ENCODE results near the gene ADAM12. TPM values are rescaled to one million over a fixed set of nuclear protein-coding genes. Genes with fewer than 3 reads are reported as not detected.

Gene ADAM12
- polyA plus RNA-seq, 3 donors = 0.05 TPM; not detected in 2

DNA sequence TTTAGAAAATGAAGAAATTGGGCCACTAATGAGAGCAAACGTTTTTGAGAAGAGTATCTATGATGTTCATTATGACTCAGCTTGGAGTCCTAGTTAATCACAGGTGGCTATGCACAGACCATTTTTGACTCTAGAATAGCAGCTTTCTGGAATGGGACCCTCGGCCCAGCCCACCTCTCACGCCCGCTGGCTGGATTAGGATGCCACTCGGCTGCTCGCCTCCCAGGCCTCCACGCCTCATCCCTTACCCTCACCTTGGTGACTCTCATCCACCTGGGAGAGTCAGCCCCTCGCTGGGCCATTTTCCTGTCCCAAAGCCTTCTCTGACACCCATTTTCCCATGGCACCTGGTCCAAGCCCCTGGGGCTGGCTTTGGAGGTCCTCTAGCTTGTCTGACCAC, 173.6 kb downstream of the ADAM12 start:
- Histone ChIP-seq H2AFZ (ENCODE audit: insufficient read depth, low read depth, low read length, poor library complexity, severe bottlenecking) (no peak overlapping the region), H3K27me3 (ENCODE audit: control insufficient read depth in 2 of 2, insufficient read depth in 2 of 2, low read length in 2 of 2) (no peaks in the 10 kb centered on the region), H3K4me3 (replicated peaks in 1 of 3; ENCODE audit: low read depth in 2 of 3, low read length in 3 of 3) (no peak overlapping the region), H3K4me2 (replicated peaks; ENCODE audit: extremely low read depth, low read length, poor library complexity, severe bottlenecking) (no peak overlapping the region), H3K79me2 (ENCODE audit: insufficient read depth, low read length) (no peaks in the 10 kb centered on the region), H3K9me3 (replicated peaks in 1 of 2; ENCODE audit: control insufficient read depth in 1 of 2, insufficient read depth in 1 of 2, low read length in 2 of 2) (no peaks in the 10 kb centered on the region), H4K20me1 (ENCODE audit: insufficient read depth, low read length) (no peaks in the 10 kb centered on the region), H3K27ac (ENCODE audit: low read depth in 1 of 2, low read length in 2 of 2) (no peak overlapping the region), H3K4me1 (ENCODE audit: control insufficient read depth in 1 of 2, insufficient read depth in 2 of 2, low read length in 2 of 2) (no peaks in the 10 kb centered on the region), H3K36me3 (replicated peaks in 1 of 2; ENCODE audit: control insufficient read depth in 1 of 2, insufficient read depth in 2 of 2, low read length in 2 of 2) (no peaks in the 10 kb centered on the region), H3K9ac (ENCODE audit: insufficient read depth, low read length, poor library complexity, severe bottlenecking) (no peak overlapping the region)
- DNase-seq = no peak
- Mint-ChIP-seq H3K36me3 (no peaks in the 10 kb centered on the region), H3K27ac (no peak overlapping the region), H3K4me1 (no peaks in the 10 kb centered on the region), H3K27me3 (ENCODE audit: low read depth in 3 of 3) (peaks cover 7 to 17% (median 14%) of the 10 kb centered on the region in 3 donors), H3K9me3 (peaks cover 0 to 4% (median 0%) of the 10 kb centered on the region in 7 donors), H3K4me3 (no peak overlapping the region)
- intact Hi-C loops (cut with micrococcal nuclease) = no loop called here
- TF ChIP-seq, protein P1, sequence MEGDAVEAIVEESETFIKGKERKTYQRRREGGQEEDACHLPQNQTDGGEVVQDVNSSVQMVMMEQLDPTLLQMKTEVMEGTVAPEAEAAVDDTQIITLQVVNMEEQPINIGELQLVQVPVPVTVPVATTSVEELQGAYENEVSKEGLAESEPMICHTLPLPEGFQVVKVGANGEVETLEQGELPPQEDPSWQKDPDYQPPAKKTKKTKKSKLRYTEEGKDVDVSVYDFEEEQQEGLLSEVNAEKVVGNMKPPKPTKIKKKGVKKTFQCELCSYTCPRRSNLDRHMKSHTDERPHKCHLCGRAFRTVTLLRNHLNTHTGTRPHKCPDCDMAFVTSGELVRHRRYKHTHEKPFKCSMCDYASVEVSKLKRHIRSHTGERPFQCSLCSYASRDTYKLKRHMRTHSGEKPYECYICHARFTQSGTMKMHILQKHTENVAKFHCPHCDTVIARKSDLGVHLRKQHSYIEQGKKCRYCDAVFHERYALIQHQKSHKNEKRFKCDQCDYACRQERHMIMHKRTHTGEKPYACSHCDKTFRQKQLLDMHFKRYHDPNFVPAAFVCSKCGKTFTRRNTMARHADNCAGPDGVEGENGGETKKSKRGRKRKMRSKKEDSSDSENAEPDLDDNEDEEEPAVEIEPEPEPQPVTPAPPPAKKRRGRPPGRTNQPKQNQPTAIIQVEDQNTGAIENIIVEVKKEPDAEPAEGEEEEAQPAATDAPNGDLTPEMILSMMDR (IDR thresholded peaks at IDR 0.05) = no peak
- WGBS (ENCODE audit: insufficient coverage) = 96% methylated on average over 8 of the region's 8 CpGs

DNA sequence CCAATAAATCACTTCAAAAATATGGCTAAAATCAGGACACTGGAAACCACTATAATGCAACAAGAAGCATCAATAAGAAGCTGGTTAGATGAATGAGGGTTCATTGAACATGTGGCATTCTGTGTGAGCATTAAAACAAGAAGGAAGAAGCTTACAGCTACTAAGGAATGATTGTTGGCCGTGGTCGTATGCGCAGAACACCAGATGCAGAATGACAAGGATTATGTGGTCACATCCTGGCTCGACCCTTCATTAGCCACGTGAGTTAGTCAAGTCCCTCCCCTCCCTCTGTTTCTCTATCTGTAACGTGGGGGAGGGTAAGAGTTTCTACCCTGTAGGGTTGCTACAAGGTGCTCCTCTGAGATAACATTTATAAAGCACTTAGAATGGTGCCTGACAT, 174.3 kb downstream of the ADAM12 start:
- Histone ChIP-seq H3K79me2 (ENCODE audit: insufficient read depth, low read length) (no peaks in the 10 kb centered on the region), H4K20me1 (ENCODE audit: insufficient read depth, low read length) (no peaks in the 10 kb centered on the region), H2AFZ (ENCODE audit: insufficient read depth, low read depth, low read length, poor library complexity, severe bottlenecking) (no peak overlapping the region), H3K4me2 (replicated peaks; ENCODE audit: extremely low read depth, low read length, poor library complexity, severe bottlenecking) (no peak overlapping the region), H3K4me3 (replicated peaks in 1 of 3; ENCODE audit: low read depth in 2 of 3, low read length in 3 of 3) (no peak overlapping the region), H3K27me3 (ENCODE audit: control insufficient read depth in 2 of 2, insufficient read depth in 2 of 2, low read length in 2 of 2) (no peaks in the 10 kb centered on the region), H3K9ac (ENCODE audit: insufficient read depth, low read length, poor library complexity, severe bottlenecking) (no peak overlapping the region), H3K27ac (ENCODE audit: low read depth in 1 of 2, low read length in 2 of 2) (no peak overlapping the region), H3K36me3 (replicated peaks in 1 of 2; ENCODE audit: control insufficient read depth in 1 of 2, insufficient read depth in 2 of 2, low read length in 2 of 2) (no peaks in the 10 kb centered on the region), H3K4me1 (ENCODE audit: control insufficient read depth in 1 of 2, insufficient read depth in 2 of 2, low read length in 2 of 2) (no peaks in the 10 kb centered on the region), H3K9me3 (replicated peaks in 1 of 2; ENCODE audit: control insufficient read depth in 1 of 2, insufficient read depth in 1 of 2, low read length in 2 of 2) (no peaks in the 10 kb centered on the region)
- TF ChIP-seq, protein P1 (IDR thresholded peaks at IDR 0.05) = no peak
- Mint-ChIP-seq H3K27ac (no peak overlapping the region), H3K4me1 (no peaks in the 10 kb centered on the region), H3K36me3 (no peaks in the 10 kb centered on the region), H3K27me3 (ENCODE audit: low read depth in 3 of 3) (peaks cover 7 to 17% (median 14%) of the 10 kb centered on the region in 3 donors), H3K9me3 (peaks cover 0 to 4% (median 0%) of the 10 kb centered on the region in 7 donors), H3K4me3 (no peak overlapping the region)
- WGBS (ENCODE audit: insufficient coverage) = 0% methylated on average over 1 of the region's 6 CpGs
- DNase-seq = no peak
- intact Hi-C loops (cut with micrococcal nuclease) = no loop called here
